MCF 10A (cell line): ENCODE results near the gene ZNF783. TPM values are rescaled to one million over a fixed set of nuclear protein-coding genes. Genes with fewer than 3 reads are reported as not detected.

ENCODE experiments used
- BruUV-seq: library from RNA; stranded (reverse); fragments of 400-500 nt; replicated peaks from 2 replicates; lab custom pipeline; 2021; lab: Mats Ljungman, UMichigan
- CTCF ChIA-PET: fragments of 300-600 bp; sonication (Branson Sonifier 250); formaldehyde crosslinking; extraction: SDS; loops from one replicate; lab custom pipeline; 2021; ENCODE audit warnings: antibody characterized with exemption, inconsistent platforms; lab: Yijun Ruan, JAX
- POLR2A ChIA-PET: fragments of 300-600, 350-650 bp; sonication (Branson Sonifier 250); formaldehyde crosslinking; extraction: SDS; loops from one replicate; lab custom pipeline; 2020; ENCODE audit warnings: antibody characterized with exemption, inconsistent platforms; lab: Yijun Ruan, JAX
- DNase-seq: peaks from one replicate; pipeline ENCODE4 v3.0.0-alpha.2; 2018; ENCODE audit not compliant: unreplicated experiment
- H3K27ac Mint-ChIP-seq: one replicate; pipeline ENCODE4 v1.8.0; 2022; ENCODE audit warnings: mild to moderate bottlenecking, low read depth, mixed read lengths; ENCODE audit not compliant: unreplicated experiment
- H3K27me3 Mint-ChIP-seq: one replicate; pipeline ENCODE4 v1.8.0; 2022; ENCODE audit warnings: mixed read lengths; ENCODE audit not compliant: insufficient read depth, unreplicated experiment
- H3K36me3 Mint-ChIP-seq: one replicate; pipeline ENCODE4 v1.8.0; 2022; ENCODE audit warnings: mild to moderate bottlenecking, moderate library complexity, mixed read lengths; ENCODE audit not compliant: insufficient read depth, unreplicated experiment
- H3K4me1 Mint-ChIP-seq: one replicate; pipeline ENCODE4 v1.8.0; 2022; ENCODE audit warnings: mixed read lengths; ENCODE audit not compliant: insufficient read depth, unreplicated experiment
- H3K4me3 Mint-ChIP-seq: one replicate; pipeline ENCODE4 v1.8.0; 2022; ENCODE audit warnings: mild to moderate bottlenecking, moderate library complexity, mixed read lengths; ENCODE audit not compliant: unreplicated experiment
- H3K9me3 Mint-ChIP-seq: one replicate; pipeline ENCODE4 v1.8.0; 2022; ENCODE audit warnings: mixed read lengths; ENCODE audit not compliant: unreplicated experiment
- CTCF ChIP-seq: fragments of 200-600 bp; IDR thresholded peaks from one replicate; pipeline ENCODE4 v1.8.0; 2022; ENCODE audit warnings: antibody characterized with exemption, mild to moderate bottlenecking; ENCODE audit not compliant: unreplicated experiment
- intact Hi-C: fragments of 100-400 bp; cut with micrococcal nuclease; formaldehyde crosslinking; loops from 2 replicates; pipeline ENCODE4 v1.14.1; 2022
- total RNA-seq: library from RNA; stranded (reverse); gene quantifications from 2 replicates; pipeline ENCODE4 v1.2.3, GENCODE V29; 2022

The ZNF783 gene
- total RNA-seq, 1 experiment from 2014 or later, result 39.5 TPM

- ChIA-PET POLR2A (interaction anchor here (0.8 to 2.3 kb wide), 4 partner anchors 16 to 44 kb away, joined by 3 to 13 read pairs (median 4); partner anchors contain the start of gene ZNF783), CTCF (interaction anchor here (0.6 to 1.3 kb wide), 10 partner anchors 11 to 346 kb away, joined by 3 to 5 read pairs (median 4); partner anchors contain the start of gene ZNF783)
- no peak for DNase-seq
- no peak for TF ChIP-seq CTCF
- intact Hi-C loops, result no loop called here
- Mint-ChIP-seq H3K4me3 (no peak overlapping the region), H3K27ac (no peak overlapping the region), H3K4me1 (peaks cover 14% of the 10 kb centered on the region), H3K9me3 (no peaks in the 10 kb centered on the region), H3K36me3 (peaks cover 55% of the 10 kb centered on the region), H3K27me3 (no peaks in the 10 kb centered on the region)
- no TSS peak for BruUV-seq
Measured at GRCh38 chr7:149284343-149284742, 22.3 kb downstream of the ZNF783 start.

DNA sequence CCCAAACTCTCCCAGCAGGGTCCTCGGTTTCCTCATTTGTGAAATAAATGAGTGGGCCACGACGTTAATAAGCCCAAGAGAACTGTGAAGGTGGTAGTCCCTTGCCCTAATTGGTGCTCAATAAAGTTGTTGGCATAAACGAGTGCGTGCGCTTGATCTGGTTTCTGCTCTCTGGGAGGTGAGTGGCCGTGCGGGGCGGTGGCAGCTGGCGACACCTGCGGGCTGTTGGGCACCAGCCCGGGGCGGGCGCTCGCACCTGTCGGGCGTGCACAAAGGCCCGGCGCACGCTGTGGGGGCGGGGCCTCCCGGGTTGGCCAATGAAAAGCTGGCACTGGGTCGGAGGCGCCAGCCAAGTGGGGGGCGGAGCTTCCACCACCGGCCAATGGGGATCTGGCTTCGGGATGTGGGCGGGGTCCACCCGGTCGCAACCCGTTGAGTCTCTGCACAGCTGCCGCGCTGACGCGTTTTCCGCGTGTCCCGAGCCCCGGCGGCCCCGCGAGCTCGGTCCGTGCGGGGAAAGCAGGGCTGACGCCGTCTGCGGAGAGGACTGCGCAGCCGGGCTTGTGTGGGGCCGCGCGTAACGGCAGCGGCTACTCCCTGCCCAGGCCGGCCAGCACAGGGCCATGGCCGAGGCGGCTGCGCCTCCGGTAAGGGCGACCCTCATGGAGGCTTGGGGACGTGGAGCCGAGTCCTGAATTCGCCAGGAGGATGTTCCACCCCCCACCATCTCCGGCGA, 23.0 kb downstream of the ZNF783 start:
- intact Hi-C loops, result no loop called here
- DNase-seq, result peak; percentile 87
- H3K4me1 Mint-ChIP-seq, result peaks cover 14% of the 10 kb centered on the region
- peak overlapping the region; percentile 71 for H3K4me3 Mint-ChIP-seq
- ChIA-PET POLR2A (interaction anchor here (0.7 to 2.3 kb wide), 5 partner anchors 17 to 86 kb away, joined by 3 to 13 read pairs (median 4); partner anchors contain the start of gene ZNF783), CTCF (interaction anchor here (0.6 to 1.3 kb wide), 8 partner anchors 12 to 158 kb away, joined by 3 to 5 read pairs (median 4); partner anchors contain the start of gene ZNF783)
- no peaks in the 10 kb centered on the region for H3K27me3 Mint-ChIP-seq
- H3K27ac Mint-ChIP-seq, result peak overlapping the region; percentile 65
- BruUV-seq, result no TSS peak
- peaks cover 50% of the 10 kb centered on the region for H3K36me3 Mint-ChIP-seq
- H3K9me3 Mint-ChIP-seq, result no peaks in the 10 kb centered on the region
- TF ChIP-seq CTCF, result no peak

- Mint-ChIP-seq H3K36me3 (peaks cover 46% of the 10 kb centered on the region), H3K27ac (peak overlapping the region; percentile 65), H3K27me3 (no peaks in the 10 kb centered on the region), H3K4me1 (peaks cover 14% of the 10 kb centered on the region), H3K4me3 (peak overlapping the region; percentile 71), H3K9me3 (no peaks in the 10 kb centered on the region)
- BruUV-seq, result no TSS peak
- no peak for DNase-seq
- ChIA-PET POLR2A (interaction anchor here (2.3 kb wide), 1 partner anchor 24 kb away, joined by 13 read pairs; the partner anchor contains the start of gene ZNF783), CTCF (no interaction called here)
- intact Hi-C loops, result no loop called here
- no peak for TF ChIP-seq CTCF
Measured at GRCh38 chr7:149285603-149286002, 23.6 kb downstream of the ZNF783 start.

GRCh38 chr7:149286811-149287400, 24.9 kb downstream of the ZNF783 start:
- Mint-ChIP-seq H3K36me3 (peaks cover 39% of the 10 kb centered on the region), H3K4me1 (peaks cover 14% of the 10 kb centered on the region), H3K27ac (no peak overlapping the region), H3K27me3 (no peaks in the 10 kb centered on the region), H3K9me3 (no peaks in the 10 kb centered on the region), H3K4me3 (no peak overlapping the region)
- POLR2A ChIA-PET, result no interaction called here
- intact Hi-C loops, result no loop called here
- DNase-seq, result peak; percentile 61
- TF ChIP-seq CTCF, result no peak
- BruUV-seq, result no TSS peak
- CTCF ChIA-PET, result interaction anchor here (1.0 kb wide), 1 partner anchor 23 kb away, joined by 3 read pairs; no protein-coding TSS in a partner anchor
